BE2C (cell line): Measurements from ENCODE around the gene CDC6.

Source experiments
- DNase-seq: peaks from one replicate; pipeline ENCODE4 v3.0.0-alpha.2; 2020
- H3K27me3 ChIP-seq: fragments of 250-450 bp; sonication (Bioruptor Pico); 2 replicates; pipeline ENCODE4 v1.5.1; 2020; ENCODE audit warnings: mild to moderate bottlenecking
- H3K36me3 ChIP-seq: fragments of 250-450 bp; sonication (Bioruptor Pico); 2 replicates; pipeline ENCODE4 v1.5.1; 2020; ENCODE audit warnings: mild to moderate bottlenecking
- H3K4me1 ChIP-seq: fragments of 250-450 bp; sonication (Bioruptor Pico); 2 replicates; pipeline ENCODE4 v1.5.1; 2020
- H3K4me3 ChIP-seq: 2 replicates; pipeline ENCODE4 v1.5.1; 2011; ENCODE audit warnings: low read depth, low read length
- H3K9me3 ChIP-seq: fragments of 250-450 bp; sonication (Bioruptor Pico); 2 replicates; pipeline ENCODE4 v1.5.1; 2020
- CTCF ChIP-seq: IDR thresholded peaks from 2 replicates; pipeline ENCODE4 v1.5.1; 2012; ENCODE audit warnings: mild to moderate bottlenecking, low read depth, low read length

Gene CDC6

GRCh38 chr17:40333781-40334448, 46.2 kb downstream of the CDC6 start:
- no peaks in the 10 kb centered on the region for H3K27me3 ChIP-seq
- H3K4me1 ChIP-seq = peaks cover 51% of the 10 kb centered on the region
- no peak overlapping the region for H3K4me3 ChIP-seq
- no peak for DNase-seq
- H3K9me3 ChIP-seq = no peaks in the 10 kb centered on the region
- TF ChIP-seq CTCF = no peak
- H3K36me3 ChIP-seq = peaks cover 41% of the 10 kb centered on the region

GRCh38 chr17:40335620-40336019, 47.9 kb downstream of the CDC6 start:
- no peaks in the 10 kb centered on the region for H3K27me3 ChIP-seq
- DNase-seq = no peak
- peaks cover 41% of the 10 kb centered on the region for H3K4me1 ChIP-seq
- no peaks in the 10 kb centered on the region for H3K9me3 ChIP-seq
- no peak overlapping the region for H3K4me3 ChIP-seq
- no peak for TF ChIP-seq CTCF
- peaks cover 49% of the 10 kb centered on the region for H3K36me3 ChIP-seq

- no peak for TF ChIP-seq CTCF
- H3K27me3 ChIP-seq = no peaks in the 10 kb centered on the region
- peaks cover 35% of the 10 kb centered on the region for H3K36me3 ChIP-seq
- H3K9me3 ChIP-seq = no peaks in the 10 kb centered on the region
- H3K4me1 ChIP-seq = peaks cover 32% of the 10 kb centered on the region
- no peak for DNase-seq
- H3K4me3 ChIP-seq = no peak overlapping the region
Observed at GRCh38 chr17:40337351-40337750, 49.7 kb downstream of the CDC6 start.

- H3K36me3 ChIP-seq = peaks cover 40% of the 10 kb centered on the region
- DNase-seq = no peak
- H3K4me1 ChIP-seq = peaks cover 34% of the 10 kb centered on the region
- H3K9me3 ChIP-seq = no peaks in the 10 kb centered on the region
- no peak overlapping the region for H3K4me3 ChIP-seq
- no peak for TF ChIP-seq CTCF
- no peaks in the 10 kb centered on the region for H3K27me3 ChIP-seq
Observed at GRCh38 chr17:40338058-40338457, 50.4 kb downstream of the CDC6 start.

GRCh38 chr17:40338941-40339649, 51.4 kb downstream of the CDC6 start:
- H3K9me3 ChIP-seq = no peaks in the 10 kb centered on the region
- H3K4me3 ChIP-seq = no peak overlapping the region
- no peaks in the 10 kb centered on the region for H3K27me3 ChIP-seq
- peaks cover 37% of the 10 kb centered on the region for H3K4me1 ChIP-seq
- no peak for TF ChIP-seq CTCF
- no peak for DNase-seq
- H3K36me3 ChIP-seq = peaks cover 33% of the 10 kb centered on the region

GRCh38 chr17:40340327-40340726, 52.6 kb downstream of the CDC6 start:
- TF ChIP-seq CTCF = no peak
- DNase-seq = no peak
- peaks cover 28% of the 10 kb centered on the region for H3K36me3 ChIP-seq
- peaks cover 38% of the 10 kb centered on the region for H3K4me1 ChIP-seq
- H3K27me3 ChIP-seq = no peaks in the 10 kb centered on the region
- H3K4me3 ChIP-seq = no peak overlapping the region
- no peaks in the 10 kb centered on the region for H3K9me3 ChIP-seq
